HG02885 (cell line): Measurements from ENCODE around the gene SNX18.

Experiments
- ATAC-seq: cut with Tn5 transposase; IDR thresholded peaks from one replicate; pipeline ENCODE4 v1.9.1; 2021; ENCODE audit warnings: mild to moderate bottlenecking; ENCODE audit not compliant: unreplicated experiment, poor library complexity

The SNX18 gene

GRCh38 chr5:54538156-54538555 lies 20.6 kb downstream of the SNX18 start:
- no peak for ATAC-seq

- no peak for ATAC-seq
Measured at GRCh38 chr5:54539001-54539400, 21.4 kb downstream of the SNX18 start.

- no peak for ATAC-seq
Measured at GRCh38 chr5:54540286-54540685, 22.7 kb downstream of the SNX18 start.

- no peak for ATAC-seq
Measured at GRCh38 chr5:54541823-54542783, 24.5 kb downstream of the SNX18 start.

GRCh38 chr5:54544044-54544443 lies 26.5 kb downstream of the SNX18 start:
- no peak for ATAC-seq

GRCh38 chr5:54545796-54546195 lies 28.2 kb downstream of the SNX18 start:
- ATAC-seq: no peak

GRCh38 chr5:54547711-54548250 lies 30.2 kb downstream of the SNX18 start:
- ATAC-seq: no peak

GRCh38 chr5:54548565-54548964 lies 31.0 kb downstream of the SNX18 start:
- ATAC-seq: no peak

GRCh38 chr5:54551292-54551691 lies 33.7 kb downstream of the SNX18 start:
- no peak for ATAC-seq

GRCh38 chr5:54551926-54552325 lies 34.4 kb downstream of the SNX18 start:
- ATAC-seq: no peak

GRCh38 chr5:54552446-54552845 lies 34.9 kb downstream of the SNX18 start:
- ATAC-seq: no peak

GRCh38 chr5:54553659-54554207 lies 36.2 kb downstream of the SNX18 start:
- no peak for ATAC-seq

GRCh38 chr5:54556141-54556540 lies 38.6 kb downstream of the SNX18 start:
- no peak for ATAC-seq

- no peak for ATAC-seq
Measured at GRCh38 chr5:54558362-54558761, 40.8 kb downstream of the SNX18 start.

GRCh38 chr5:54561651-54562050 lies 44.1 kb downstream of the SNX18 start:
- ATAC-seq: no peak

GRCh38 chr5:54563083-54563761 lies 45.7 kb downstream of the SNX18 start:
- ATAC-seq: no peak

GRCh38 chr5:54567996-54568395 lies 50.4 kb downstream of the SNX18 start:
- no peak for ATAC-seq

GRCh38 chr5:54570916-54571315 lies 53.4 kb downstream of the SNX18 start:
- ATAC-seq: no peak

- no peak for ATAC-seq
Measured at GRCh38 chr5:54571462-54571861, 53.9 kb downstream of the SNX18 start.

- ATAC-seq: no peak
Measured at GRCh38 chr5:54573812-54574489, 56.4 kb downstream of the SNX18 start.
